Esophagus mucosa (tissue), 1 donor: ENCODE measurements around the gene PLXDC1. TPM values are rescaled to one million over a fixed set of nuclear protein-coding genes. Genes with fewer than 3 reads are reported as not detected.

Experiments
- total RNA-seq: library from RNA; stranded (reverse); gene quantifications from one replicate; pipeline ENCODE4 v1.2.4, GENCODE V29; 2023
- donor health status: DM: yes; HTN: yes; CAD: no.

PLXDC1 gene
- total RNA-seq, 1 donor from 2014 or later: 3.1 TPM

Other genes starting within 250 kb of the PLXDC1 start
- not detected for gene FBXO47, start 184.2 kb downstream of the PLXDC1 start, total RNA-seq
- not detected for gene ARL5C, start 14.5 kb upstream of the PLXDC1 start, total RNA-seq
- 2.0 TPM for gene CACNB1, start 46.0 kb upstream of the PLXDC1 start, total RNA-seq
- 1,581 TPM for gene RPL19, start 48.6 kb upstream of the PLXDC1 start, total RNA-seq
- gene STAC2, start 74.3 kb upstream of the PLXDC1 start, total RNA-seq: 0.60 TPM
- 8.3 TPM for gene FBXL20, start 250.0 kb upstream of the PLXDC1 start, total RNA-seq